ENCODE measurements around the gene HEATR5A.
"Not testable (repeated sequence)": the region's sequence is repeated elsewhere in the genome, so short reads cannot be mapped to it uniquely, and the experiment has no call there.

The HEATR5A gene

GRCh38 chr14:31389946-31390345 lies 30.4 kb downstream of the HEATR5A start:
- no peak for DNase-seq (ENCODE audit: low read depth in 2 of 3, low spot score in 1 of 3)

- DNase-seq (ENCODE audit: low read depth in 2 of 3, low spot score in 1 of 3) = peak in 1 of 3 donors; percentile 5
Observed at GRCh38 chr14:31388687-31389413, 31.5 kb downstream of the HEATR5A start.

GRCh38 chr14:31387091-31387490 lies 33.3 kb downstream of the HEATR5A start:
- no peak for DNase-seq (ENCODE audit: low read depth in 2 of 3, low spot score in 1 of 3)

GRCh38 chr14:31386271-31386670 lies 34.1 kb downstream of the HEATR5A start:
- DNase-seq (ENCODE audit: low read depth in 2 of 3, low spot score in 1 of 3) = no peak

GRCh38 chr14:31382221-31382620 lies 38.1 kb downstream of the HEATR5A start:
- no peak for DNase-seq (ENCODE audit: low read depth in 2 of 3, low spot score in 1 of 3)

GRCh38 chr14:31380106-31380505 lies 40.2 kb downstream of the HEATR5A start:
- DNase-seq (ENCODE audit: low read depth in 2 of 3, low spot score in 1 of 3) = no peak

- DNase-seq (ENCODE audit: low read depth in 2 of 3, low spot score in 1 of 3) = not testable (repeated sequence)
Observed at GRCh38 chr14:31379125-31379947, 41.0 kb downstream of the HEATR5A start.

GRCh38 chr14:31377433-31377832 lies 42.9 kb downstream of the HEATR5A start:
- DNase-seq (ENCODE audit: low read depth in 2 of 3, low spot score in 1 of 3) = no peak

GRCh38 chr14:31371646-31372045 lies 48.7 kb downstream of the HEATR5A start:
- DNase-seq (ENCODE audit: low read depth in 2 of 3, low spot score in 1 of 3) = no peak

- no peak for DNase-seq (ENCODE audit: low read depth in 2 of 3, low spot score in 1 of 3)
Observed at GRCh38 chr14:31363331-31364073, 56.8 kb downstream of the HEATR5A start.

- no peak for DNase-seq (ENCODE audit: low read depth in 2 of 3, low spot score in 1 of 3)
Observed at GRCh38 chr14:31362746-31363145, 57.6 kb downstream of the HEATR5A start.

- not testable (repeated sequence) for DNase-seq (ENCODE audit: low read depth in 2 of 3, low spot score in 1 of 3)
Observed at GRCh38 chr14:31361761-31362160, 58.6 kb downstream of the HEATR5A start.

GRCh38 chr14:31360919-31361662 lies 59.3 kb downstream of the HEATR5A start:
- DNase-seq (ENCODE audit: low read depth in 2 of 3, low spot score in 1 of 3) = no peak

- DNase-seq (ENCODE audit: low read depth in 2 of 3, low spot score in 1 of 3) = no peak
Observed at GRCh38 chr14:31357279-31357678, 63.1 kb downstream of the HEATR5A start.

GRCh38 chr14:31346097-31346496 lies 74.3 kb downstream of the HEATR5A start:
- no peak for DNase-seq (ENCODE audit: low read depth in 2 of 3, low spot score in 1 of 3)

- no peak for DNase-seq (ENCODE audit: low read depth in 2 of 3, low spot score in 1 of 3)
Observed at GRCh38 chr14:31341280-31341679, 79.1 kb downstream of the HEATR5A start.

- no peak for DNase-seq (ENCODE audit: low read depth in 2 of 3, low spot score in 1 of 3)
Observed at GRCh38 chr14:31340297-31341063, 79.9 kb downstream of the HEATR5A start.

GRCh38 chr14:31339743-31340142 lies 80.6 kb downstream of the HEATR5A start:
- DNase-seq (ENCODE audit: low read depth in 2 of 3, low spot score in 1 of 3) = no peak

GRCh38 chr14:31337331-31337730 lies 83.0 kb downstream of the HEATR5A start:
- no peak for DNase-seq (ENCODE audit: low read depth in 2 of 3, low spot score in 1 of 3)

GRCh38 chr14:31336646-31337045 lies 83.7 kb downstream of the HEATR5A start:
- no peak for DNase-seq (ENCODE audit: low read depth in 2 of 3, low spot score in 1 of 3)
